Tibial nerve (tissue), 4 donors: Measurements from ENCODE around the gene KCNMA1. TPM values are rescaled to one million over a fixed set of nuclear protein-coding genes. Genes with fewer than 3 reads are reported as not detected.

Source experiments
- DNase-seq, 2 donors: peaks; one replicate each; pipeline ENCODE4 v3.0.0-alpha.2; 2019; ENCODE audit warnings: low spot score in 2 of 2
- H3K27ac ChIP-seq, 4 donors: fragments of 200-600 bp; sonication (generic) in 3 of 4; one replicate each; pipeline ENCODE4 v1.5.1; 2017 to 2019; ENCODE audit warnings: mild to moderate bottlenecking in 1 of 4
- H3K27me3 ChIP-seq, 2 donors: fragments of 200-600 bp; sonication (generic) in 1 of 2; one replicate each; pipeline versions ENCODE4 v1.5.1 to v1.6.0; 2017 to 2019
- H3K36me3 ChIP-seq, 3 donors: fragments of 200-600 bp; sonication (generic); one replicate each; pipeline ENCODE4 v1.5.1; 2018 to 2019
- H3K4me1 ChIP-seq, 4 donors: fragments of 200-600 bp; sonication (generic) in 3 of 4; one replicate each; pipeline ENCODE4 v1.5.1; 2017 to 2019
- H3K4me3 ChIP-seq, 4 donors: fragments of 200-600 bp; sonication (generic) in 3 of 4; one replicate each; pipeline ENCODE4 v1.5.1; 2017 to 2019; ENCODE audit warnings: mild to moderate bottlenecking in 1 of 4, moderate library complexity in 1 of 4
- H3K9me3 ChIP-seq, 4 donors: fragments of 200-600 bp; sonication (generic) in 3 of 4; one replicate each; pipeline ENCODE4 v1.5.1; 2017 to 2019
- EP300 ChIP-seq, 2 donors: sonication (generic); formaldehyde crosslinking; IDR thresholded peaks; one replicate each; pipeline ENCODE4 v1.6.1; 2017; ENCODE audit warnings: antibody characterized with exemption in 2 of 2, mild to moderate bottlenecking in 1 of 2
- POLR2A ChIP-seq, 2 donors: fragments of 450-650 bp; IDR thresholded peaks; one replicate each; pipeline ENCODE4 v1.6.1; 2017; ENCODE audit warnings: antibody characterized with exemption in 2 of 2, mild to moderate bottlenecking in 2 of 2, moderate library complexity in 2 of 2
- WGBS, 2 donors: methylation state at CpG; one replicate each; pipeline ENCODE4 v1.1.5; 2018; 5-methylcytosine and 5-hydroxymethylcytosine counted together
- total RNA-seq, 4 donors: library from RNA; depleted of rRNA; stranded (reverse); fragments of >200 nt; gene quantifications; one replicate each; pipeline ENCODE4 v1.1.0, GENCODE V29; 2016
- TF ChIP-seq, protein P1 (sequence below), 5 experiments: fragments of 200-600 bp in 3 of 5; fragments of 450-650 bp in 2 of 5; sonication (generic) in 3 of 5; IDR thresholded peaks; one replicate each; pipeline ENCODE4 v1.5.1; 2016 to 2019; ENCODE audit warnings: antibody characterized with exemption in 5 of 5, mild to moderate bottlenecking in 3 of 5, moderate library complexity in 2 of 5

Gene KCNMA1
- total RNA-seq, 4 donors from 2014 or later: 10.2 to 19.9 (median 13.7) TPM

DNA sequence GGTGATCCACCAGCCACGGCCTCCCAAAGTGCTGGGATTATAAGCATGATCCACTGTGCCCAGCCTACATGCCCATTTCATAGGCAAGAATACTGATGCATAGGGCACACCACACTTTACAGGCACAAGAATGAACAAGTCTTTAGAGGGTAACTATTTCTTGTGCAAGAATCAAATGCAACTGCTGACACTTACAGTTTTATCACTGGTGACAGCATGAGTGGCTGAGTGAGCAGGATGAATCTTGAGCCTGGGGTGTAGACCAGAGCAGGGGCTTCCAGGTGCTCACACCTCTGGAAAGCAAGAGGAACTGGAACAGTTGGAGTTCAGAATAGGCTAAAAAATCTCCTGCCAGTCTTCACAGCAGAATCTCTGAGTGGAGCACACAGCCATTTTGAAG, 287.5 kb downstream of the KCNMA1 start:
- H3K27ac ChIP-seq: no peak overlapping the region
- H3K4me1 ChIP-seq: no peaks in the 10 kb centered on the region
- no peak for TF ChIP-seq POLR2A (IDR thresholded peaks at IDR 0.05)
- TF ChIP-seq, protein P1, sequence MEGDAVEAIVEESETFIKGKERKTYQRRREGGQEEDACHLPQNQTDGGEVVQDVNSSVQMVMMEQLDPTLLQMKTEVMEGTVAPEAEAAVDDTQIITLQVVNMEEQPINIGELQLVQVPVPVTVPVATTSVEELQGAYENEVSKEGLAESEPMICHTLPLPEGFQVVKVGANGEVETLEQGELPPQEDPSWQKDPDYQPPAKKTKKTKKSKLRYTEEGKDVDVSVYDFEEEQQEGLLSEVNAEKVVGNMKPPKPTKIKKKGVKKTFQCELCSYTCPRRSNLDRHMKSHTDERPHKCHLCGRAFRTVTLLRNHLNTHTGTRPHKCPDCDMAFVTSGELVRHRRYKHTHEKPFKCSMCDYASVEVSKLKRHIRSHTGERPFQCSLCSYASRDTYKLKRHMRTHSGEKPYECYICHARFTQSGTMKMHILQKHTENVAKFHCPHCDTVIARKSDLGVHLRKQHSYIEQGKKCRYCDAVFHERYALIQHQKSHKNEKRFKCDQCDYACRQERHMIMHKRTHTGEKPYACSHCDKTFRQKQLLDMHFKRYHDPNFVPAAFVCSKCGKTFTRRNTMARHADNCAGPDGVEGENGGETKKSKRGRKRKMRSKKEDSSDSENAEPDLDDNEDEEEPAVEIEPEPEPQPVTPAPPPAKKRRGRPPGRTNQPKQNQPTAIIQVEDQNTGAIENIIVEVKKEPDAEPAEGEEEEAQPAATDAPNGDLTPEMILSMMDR (IDR thresholded peaks at IDR 0.05): no peak
- no peak for TF ChIP-seq EP300 (IDR thresholded peaks at IDR 0.05)
- H3K9me3 ChIP-seq: no peaks in the 10 kb centered on the region
- no peak overlapping the region for H3K4me3 ChIP-seq
- no peak for DNase-seq
- no peaks in the 10 kb centered on the region for H3K27me3 ChIP-seq
- H3K36me3 ChIP-seq: no peaks in the 10 kb centered on the region
- 100% methylated on average over 1 of the region's 1 CpG for WGBS, 2 donors

- WGBS, 2 donors: 69 to 76% methylated on average over 2 of the region's 2 CpGs
- DNase-seq: no peak
- H3K4me3 ChIP-seq: no peak overlapping the region
- no peaks in the 10 kb centered on the region for H3K27me3 ChIP-seq
- no peak overlapping the region for H3K27ac ChIP-seq
- no peaks in the 10 kb centered on the region for H3K9me3 ChIP-seq
- H3K36me3 ChIP-seq: no peaks in the 10 kb centered on the region
- H3K4me1 ChIP-seq: no peaks in the 10 kb centered on the region
- TF ChIP-seq, protein P1 (IDR thresholded peaks at IDR 0.05): no peak
- no peak for TF ChIP-seq POLR2A (IDR thresholded peaks at IDR 0.05)
- TF ChIP-seq EP300 (IDR thresholded peaks at IDR 0.05): no peak
Observed at GRCh38 chr10:77349226-77349625, 288.4 kb downstream of the KCNMA1 start.

GRCh38 chr10:77348751-77349150, 288.9 kb downstream of the KCNMA1 start:
- no peak for DNase-seq
- H3K4me1 ChIP-seq: no peaks in the 10 kb centered on the region
- H3K27me3 ChIP-seq: no peaks in the 10 kb centered on the region
- TF ChIP-seq POLR2A (IDR thresholded peaks at IDR 0.05): no peak
- TF ChIP-seq EP300 (IDR thresholded peaks at IDR 0.05): no peak
- TF ChIP-seq, protein P1 (IDR thresholded peaks at IDR 0.05): no peak
- H3K36me3 ChIP-seq: no peaks in the 10 kb centered on the region
- no peak overlapping the region for H3K4me3 ChIP-seq
- H3K9me3 ChIP-seq: no peaks in the 10 kb centered on the region
- WGBS, 2 donors: 73 to 77% methylated on average over 2 of the region's 2 CpGs
- no peak overlapping the region for H3K27ac ChIP-seq

DNA sequence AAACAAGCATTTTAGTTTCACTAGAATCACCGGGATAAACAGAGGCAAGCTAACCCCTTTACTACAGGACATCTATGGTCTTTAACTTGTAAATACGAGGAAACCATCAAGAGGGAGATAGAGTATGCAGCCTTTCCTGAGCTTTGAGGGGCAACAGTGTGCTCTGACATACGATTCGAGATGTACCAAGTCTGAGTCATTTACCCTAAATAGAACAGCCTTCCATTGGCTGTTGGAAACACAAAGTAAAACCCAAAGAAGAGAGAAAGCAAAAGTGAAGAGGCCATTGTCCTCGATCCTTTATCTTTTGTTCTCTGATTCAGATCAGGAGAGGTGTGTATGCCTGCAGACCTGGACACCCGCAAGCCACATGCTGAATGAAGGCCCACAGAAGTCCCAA, 289.5 kb downstream of the KCNMA1 start:
- DNase-seq: no peak
- no peaks in the 10 kb centered on the region for H3K36me3 ChIP-seq
- H3K4me1 ChIP-seq: no peaks in the 10 kb centered on the region
- H3K4me3 ChIP-seq: no peak overlapping the region
- H3K9me3 ChIP-seq: no peaks in the 10 kb centered on the region
- H3K27me3 ChIP-seq: no peaks in the 10 kb centered on the region
- 86 to 87% methylated on average over 6 of the region's 6 CpGs for WGBS, 2 donors
- TF ChIP-seq EP300 (IDR thresholded peaks at IDR 0.05) (no peak), POLR2A (IDR thresholded peaks at IDR 0.05) (no peak)
- TF ChIP-seq, protein P1 (IDR thresholded peaks at IDR 0.05): no peak
- no peak overlapping the region for H3K27ac ChIP-seq

DNA sequence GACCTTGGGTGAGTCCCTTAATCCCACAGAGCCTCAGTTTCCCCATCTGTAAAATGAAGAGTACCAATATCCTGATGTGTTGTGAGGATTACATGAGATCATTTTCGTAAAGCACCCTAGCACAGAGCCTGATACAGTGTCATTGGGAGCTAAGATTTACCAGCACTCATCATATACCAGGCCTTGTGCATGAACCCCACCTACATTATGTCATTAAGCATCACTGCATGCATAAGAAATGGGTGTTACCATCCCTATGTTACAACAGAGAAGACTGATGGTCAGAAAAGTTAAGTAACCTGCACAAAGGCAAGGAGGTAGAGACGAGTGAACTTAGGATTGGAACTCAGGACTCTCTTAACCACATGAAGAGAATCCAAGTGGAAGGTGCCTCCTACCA, 290.6 kb downstream of the KCNMA1 start:
- 47 to 50% methylated on average over 2 of the region's 2 CpGs for WGBS, 2 donors
- Histone ChIP-seq H3K27ac (no peak overlapping the region), H3K36me3 (no peaks in the 10 kb centered on the region), H3K4me1 (no peaks in the 10 kb centered on the region), H3K27me3 (no peaks in the 10 kb centered on the region), H3K4me3 (no peak overlapping the region), H3K9me3 (no peaks in the 10 kb centered on the region)
- TF ChIP-seq, protein P1 (IDR thresholded peaks at IDR 0.05): no peak
- TF ChIP-seq EP300 (IDR thresholded peaks at IDR 0.05) (no peak), POLR2A (IDR thresholded peaks at IDR 0.05) (no peak)
- DNase-seq: no peak
